Heart right ventricle (tissue), 16 donors: ENCODE measurements around the gene ZFYVE26. TPM values are rescaled to one million over a fixed set of nuclear protein-coding genes. Genes with fewer than 3 reads are reported as not detected.

Experiments used
- ATAC-seq, 8 donors: fragments of 200-7000 bp; cut with Tn5 transposase; one replicate each; pipeline ENCODE4 v1.9.1; 2020; ENCODE audit warnings: mild to moderate bottlenecking in 8 of 8, moderate library complexity in 8 of 8, moderate number of reproducible peaks in 1 of 8
- DNase-seq, 2 donors: peaks; one replicate each; pipeline ENCODE4 v3.0.0-alpha.2; 2020
- H3K27ac ChIP-seq, 10 donors: fragments of 200-600 bp; sonication (generic) in 2 of 10; one replicate each; pipeline versions ENCODE4 v1.5.0 to v1.8.0; 2020 to 2022; ENCODE audit warnings: mild to moderate bottlenecking in 3 of 10
- H3K27me3 ChIP-seq, 7 donors: fragments of 200-600 bp; one replicate each; pipeline ENCODE4 v1.8.0; 2021 to 2022; ENCODE audit warnings: mild to moderate bottlenecking in 2 of 7
- H3K36me3 ChIP-seq, 9 donors: fragments of 200-600 bp; sonication (generic) in 1 of 9; one replicate each; pipeline versions ENCODE4 v1.5.0 to v1.8.0; 2020 to 2022; ENCODE audit warnings: mild to moderate bottlenecking in 2 of 9
- H3K4me1 ChIP-seq, 9 donors: fragments of 200-600 bp; sonication (generic) in 1 of 9; one replicate each; pipeline versions ENCODE4 v1.5.0 to v1.8.0; 2020 to 2022; ENCODE audit warnings: mild to moderate bottlenecking in 4 of 9
- H3K4me3 ChIP-seq, 10 donors: fragments of 200-600 bp; sonication (generic) in 2 of 10; one replicate each; pipeline versions ENCODE4 v1.5.0 to v1.8.0; 2020 to 2022; ENCODE audit warnings: mild to moderate bottlenecking in 7 of 10, moderate library complexity in 2 of 10
- H3K9me3 ChIP-seq, 11 donors: fragments of 200-600 bp in 10 of 11; sonication (generic) in 2 of 11; one replicate each; pipeline versions ENCODE4 v1.5.0 to v1.8.0; 2013 to 2022; ENCODE audit warnings: mild to moderate bottlenecking in 2 of 11, control low read depth in 1 of 11, moderate library complexity in 1 of 11
- WGBS, 2 donors: extraction: QIAGEN DNeasy Blood & Tissue Kit; methylation state at CpG; one replicate each; pipeline ENCODE4 v1.1.7; 2013; ENCODE audit warnings: inconsistent platforms in 1 of 2; 5-methylcytosine and 5-hydroxymethylcytosine counted together
- intact Hi-C, 10 donors: fragments of 100-400 bp; cut with DNase I; formaldehyde crosslinking; loops; one replicate each; pipeline versions ENCODE4 v1.11.1 to v1.14.2; 2022
- polyA plus RNA-seq, 2 donors: library from polyadenylated mRNA; stranded (reverse); fragments of 200-250 nt; gene quantifications; one replicate each; pipeline ENCODE4 v1.2.3, GENCODE V29; 2013
- total RNA-seq, 10 donors: library from RNA; stranded (reverse); fragmentation: NEBNext Ultra II Directional in 3 of 10; extraction: Animal tissue kit (Norgen Biotek cat#: 25700) in 3 of 10; gene quantifications; one replicate each; pipeline versions ENCODE4 v1.2.1 to v1.2.4, GENCODE V29; 2021 to 2023
- TF ChIP-seq, protein P1 (sequence below), 9 donors: fragments of 200-600 bp; sonication (generic) in 2 of 9; IDR thresholded peaks; one replicate each; pipeline versions ENCODE4 v1.5.0 to v1.8.0; 2021 to 2022; ENCODE audit warnings: antibody characterized with exemption in 9 of 9, mild to moderate bottlenecking in 5 of 9, moderate library complexity in 1 of 9
- donor health status: Arrhythmogenic right ventricular cardiomyopathy.
- donor health status: ischemic (EF 13 %, LVEDD 7.1; RV severe dilation, severe dysfunction).
- donor health status: healthy with polysubstance abuse.
- donor health status: DM: no; HTN: yes; CAD: no.
- donor health status: DM: no; HTN: no; CAD: no.
- donor health status: ischemic (EF 25% LVEDD 6.9; RV normal size, moderate dysfunction).
- donor health status: ischemic (EF 25% LVEDD 5.7; RV mildly dilated, moderate dysfunction).
- donor health status: healthy.
- donor health status: DM: yes; HTN: yes; CAD: no.
- donor health status: Ischemic cardiomyopathy.
- donor health status: ischemic (EF 35%, LVEDD 5.7; RV mildly dilated, moderate dysfunction).
- donor health status: nonischemic (EF 11% LVEDD 7.7; RV severe dilation, severe dysfunction).
- donor health status: DM: yes; HTN: yes; CAD: no.
- donor health status: PGD.
- donor health status: ischemic (EF 29% LVEDD 5.4; RV normal size, mild dysfunction).
- donor health status: nonischemic (EF 23%, LVEDD 6.1; RV moderate dilation, normal function).

The ZFYVE26 gene
- total and polyA plus RNA-seq, 12 donors: 2.8 to 17.9 (median 14.6) TPM

DNA sequence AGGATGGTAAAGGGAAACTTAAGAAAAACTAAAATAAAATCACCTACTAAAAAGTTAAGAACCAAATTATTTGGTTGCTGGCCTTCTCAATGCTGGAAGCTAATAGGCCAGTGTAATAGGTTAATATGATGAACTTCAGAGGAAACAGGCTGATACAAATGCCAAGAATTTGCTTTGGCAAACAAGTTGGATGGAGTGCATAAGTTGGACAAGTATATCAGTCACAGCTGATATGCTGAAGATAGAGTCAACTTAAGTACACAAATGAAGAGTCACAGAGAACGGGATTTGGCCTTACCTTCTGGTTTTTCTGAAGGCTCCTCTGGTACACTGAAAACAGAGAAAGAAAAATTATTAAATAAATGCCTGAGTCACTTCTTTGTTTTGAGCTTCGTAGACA, 48.2 kb downstream of the ZFYVE26 start:
- H3K27ac ChIP-seq: no peak overlapping the region
- peaks cover 0 to 24% (median 0%) of the 10 kb centered on the region in 9 donors for H3K4me1 ChIP-seq
- H3K27me3 ChIP-seq: no peaks in the 10 kb centered on the region
- TF ChIP-seq, protein P1, sequence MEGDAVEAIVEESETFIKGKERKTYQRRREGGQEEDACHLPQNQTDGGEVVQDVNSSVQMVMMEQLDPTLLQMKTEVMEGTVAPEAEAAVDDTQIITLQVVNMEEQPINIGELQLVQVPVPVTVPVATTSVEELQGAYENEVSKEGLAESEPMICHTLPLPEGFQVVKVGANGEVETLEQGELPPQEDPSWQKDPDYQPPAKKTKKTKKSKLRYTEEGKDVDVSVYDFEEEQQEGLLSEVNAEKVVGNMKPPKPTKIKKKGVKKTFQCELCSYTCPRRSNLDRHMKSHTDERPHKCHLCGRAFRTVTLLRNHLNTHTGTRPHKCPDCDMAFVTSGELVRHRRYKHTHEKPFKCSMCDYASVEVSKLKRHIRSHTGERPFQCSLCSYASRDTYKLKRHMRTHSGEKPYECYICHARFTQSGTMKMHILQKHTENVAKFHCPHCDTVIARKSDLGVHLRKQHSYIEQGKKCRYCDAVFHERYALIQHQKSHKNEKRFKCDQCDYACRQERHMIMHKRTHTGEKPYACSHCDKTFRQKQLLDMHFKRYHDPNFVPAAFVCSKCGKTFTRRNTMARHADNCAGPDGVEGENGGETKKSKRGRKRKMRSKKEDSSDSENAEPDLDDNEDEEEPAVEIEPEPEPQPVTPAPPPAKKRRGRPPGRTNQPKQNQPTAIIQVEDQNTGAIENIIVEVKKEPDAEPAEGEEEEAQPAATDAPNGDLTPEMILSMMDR (IDR thresholded peaks at IDR 0.05): no peak
- no peaks in the 10 kb centered on the region for H3K9me3 ChIP-seq
- H3K36me3 ChIP-seq: peaks cover 0 to 100% (median 61%) of the 10 kb centered on the region in 9 donors
- no peak overlapping the region for H3K4me3 ChIP-seq
- 65 to 69% methylated on average over 2 of the region's 2 CpGs for WGBS, 2 donors
- ATAC-seq (peak in 1 of 8 donors; percentile 19), DNase-seq (no peak)
- intact Hi-C loops: no loop called here

DNA sequence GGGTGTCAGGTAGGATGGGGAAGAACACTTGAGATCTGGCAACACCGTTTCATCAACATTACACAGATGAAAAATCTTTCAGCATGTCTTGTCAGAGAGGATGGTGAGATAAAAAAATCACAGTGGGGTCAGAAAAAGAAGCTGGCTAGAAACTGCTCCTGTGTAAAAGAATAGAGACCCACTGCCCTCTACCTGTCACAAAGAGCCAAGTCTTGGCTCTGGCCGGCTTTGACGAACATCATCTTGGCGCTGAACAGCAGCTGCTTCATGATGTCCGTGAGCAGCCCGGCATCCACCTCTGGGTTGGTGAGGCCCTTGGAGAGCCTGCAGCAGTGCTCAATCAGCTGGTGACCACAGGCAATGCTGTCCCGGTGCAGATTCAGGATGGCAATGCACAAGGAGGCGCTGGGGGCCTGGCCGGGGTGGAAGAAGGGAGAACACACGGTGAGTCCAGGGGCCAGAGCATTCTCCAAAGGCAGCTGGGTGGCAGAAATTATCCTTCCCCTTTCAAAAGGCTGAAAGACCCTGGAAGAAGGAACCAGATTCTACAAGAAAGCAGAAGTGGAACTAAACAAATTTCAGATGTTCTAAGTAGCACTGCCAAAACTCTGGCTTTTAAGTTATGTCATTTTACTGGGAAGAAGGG, 50.2 kb downstream of the ZFYVE26 start:
- Histone ChIP-seq H3K36me3 (peaks cover 0 to 100% (median 56%) of the 10 kb centered on the region in 9 donors), H3K27me3 (no peaks in the 10 kb centered on the region), H3K4me3 (no peak overlapping the region), H3K9me3 (no peaks in the 10 kb centered on the region), H3K4me1 (peaks cover 0 to 24% (median 0%) of the 10 kb centered on the region in 9 donors), H3K27ac (peak overlapping the region in 1 of 10 donors; percentile 45)
- DNase-seq (no peak), ATAC-seq (peak in 5 of 8 donors; percentile 25 to 57 (median 50))
- TF ChIP-seq, protein P1 (IDR thresholded peaks at IDR 0.05): peak in 1 of 9 donors; percentile 23
- intact Hi-C loops: no loop called here
- WGBS, 2 donors: 78 to 79% methylated on average over 10 of the region's 10 CpGs

GRCh38 chr14:67765192-67765834, 51.1 kb downstream of the ZFYVE26 start:
- no peaks in the 10 kb centered on the region for H3K9me3 ChIP-seq
- intact Hi-C loops: no loop called here
- H3K36me3 ChIP-seq: peaks cover 0 to 100% (median 57%) of the 10 kb centered on the region in 9 donors
- ATAC-seq (no peak), DNase-seq (no peak)
- no peak overlapping the region for H3K27ac ChIP-seq
- H3K4me3 ChIP-seq: no peak overlapping the region
- WGBS, 2 donors: 90 to 95% methylated on average over 5 of the region's 5 CpGs
- no peaks in the 10 kb centered on the region for H3K27me3 ChIP-seq
- TF ChIP-seq, protein P1 (IDR thresholded peaks at IDR 0.05): no peak
- peaks cover 0 to 24% (median 0%) of the 10 kb centered on the region in 9 donors for H3K4me1 ChIP-seq

DNA sequence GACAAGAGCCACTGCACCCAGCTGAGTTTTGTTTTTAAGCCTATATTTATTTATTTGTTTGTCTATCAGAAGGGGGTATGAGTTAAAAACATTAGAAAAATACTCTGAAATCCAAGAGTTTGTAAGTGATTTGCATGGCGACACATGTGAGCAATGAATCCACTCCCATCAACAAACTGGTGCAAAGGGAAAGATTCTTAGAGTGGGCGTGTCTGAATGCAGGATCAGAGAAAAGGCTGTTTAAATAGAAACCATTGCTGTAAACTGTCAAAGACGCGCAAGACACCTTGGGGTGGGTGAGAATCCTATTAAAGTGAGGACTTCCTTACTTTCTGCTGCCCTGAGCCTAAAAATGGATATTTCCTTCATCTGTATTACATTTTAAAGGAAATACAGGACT, 51.9 kb downstream of the ZFYVE26 start:
- TF ChIP-seq, protein P1 (IDR thresholded peaks at IDR 0.05): no peak

More for the DNA sequence above, 51.9 kb downstream of the ZFYVE26 start:
- Histone ChIP-seq H3K4me1 (peaks cover 0 to 24% (median 0%) of the 10 kb centered on the region in 9 donors), H3K36me3 (peaks cover 0 to 100% (median 52%) of the 10 kb centered on the region in 9 donors), H3K27me3 (no peaks in the 10 kb centered on the region), H3K27ac (no peak overlapping the region), H3K4me3 (no peak overlapping the region), H3K9me3 (no peaks in the 10 kb centered on the region)
- DNase-seq: no peak
- no peak for ATAC-seq
- intact Hi-C loops: no loop called here
- 94 to 95% methylated on average over 4 of the region's 4 CpGs for WGBS, 2 donors
